ENCODE results near the gene PRPF19.
"Not testable (repeated sequence)": the region's sequence is repeated elsewhere in the genome, so short reads cannot be mapped to it uniquely, and the experiment has no call there.

PRPF19 gene

GRCh38 chr11:60914633-60915247, 8.4 kb upstream of the PRPF19 start:
- no peak for TF ChIP-seq CTCF (conservative IDR thresholded peaks at IDR 0.05; ENCODE audit: low read depth, low read length)
- peak; percentile 47 for DNase-seq (ENCODE audit: low read depth)
- peak overlapping the region; percentile 81 for H3K4me3 ChIP-seq (ENCODE audit: low read depth, low read length)

GRCh38 chr11:60913793-60914632, 7.6 kb upstream of the PRPF19 start, which contains the start of gene TMEM109:
Gene TMEM109 (plus strand): TSS chr11:60914158. CDS start chr11:60919694, 5,536 bp downstream.
- TF ChIP-seq CTCF (conservative IDR thresholded peaks at IDR 0.05; ENCODE audit: low read depth, low read length) = no peak
- peak within 1 kb of the TSS; percentile 81 for H3K4me3 ChIP-seq (ENCODE audit: low read depth, low read length)
- peak; percentile 91 for DNase-seq (ENCODE audit: low read depth)

- no peak for TF ChIP-seq CTCF (conservative IDR thresholded peaks at IDR 0.05; ENCODE audit: low read depth, low read length)
- peak; percentile 44 for DNase-seq (ENCODE audit: low read depth)
- H3K4me3 ChIP-seq (ENCODE audit: low read depth, low read length) = peak overlapping the region; percentile 36
Measured at GRCh38 chr11:60912851-60913528, 6.6 kb upstream of the PRPF19 start.

GRCh38 chr11:60912223-60912850, 6.0 kb upstream of the PRPF19 start:
- H3K4me3 ChIP-seq (ENCODE audit: low read depth, low read length) = peak overlapping the region; percentile 36
- DNase-seq (ENCODE audit: low read depth) = peak; percentile 94
- TF ChIP-seq CTCF (conservative IDR thresholded peaks at IDR 0.05; ENCODE audit: low read depth, low read length) = no peak

- DNase-seq (ENCODE audit: low read depth) = no peak
- H3K4me3 ChIP-seq (ENCODE audit: low read depth, low read length) = no peak overlapping the region
- no peak for TF ChIP-seq CTCF (conservative IDR thresholded peaks at IDR 0.05; ENCODE audit: low read depth, low read length)
Measured at GRCh38 chr11:60910711-60911380, 4.5 kb upstream of the PRPF19 start.

- DNase-seq (ENCODE audit: low read depth) = no peak
- TF ChIP-seq CTCF (conservative IDR thresholded peaks at IDR 0.05; ENCODE audit: low read depth, low read length) = no peak
- no peak overlapping the region for H3K4me3 ChIP-seq (ENCODE audit: low read depth, low read length)
Measured at GRCh38 chr11:60910281-60910687, 3.9 kb upstream of the PRPF19 start.

GRCh38 chr11:60909680-60910280, 3.4 kb upstream of the PRPF19 start:
- DNase-seq (ENCODE audit: low read depth); H3K4me3 ChIP-seq (ENCODE audit: low read depth, low read length): not testable (repeated sequence)

Measured in choroid plexus epithelial cell (primary cell).